Liver (tissue), 3 donors: ENCODE data around the gene NFIL3.

Experiments used
- EGR1 ChIP-seq, 2 donors: IDR thresholded peaks; 2 replicates each; pipeline ENCODE4 v1.6.1; 2016 to 2018; ENCODE audit warnings: antibody characterized with exemption in 2 of 2, low read depth in 2 of 2
- FOXA1 ChIP-seq: IDR thresholded peaks from 2 replicates; pipeline ENCODE4 v1.6.1; 2016; ENCODE audit warnings: antibody characterized with exemption
- FOXA2 ChIP-seq: IDR thresholded peaks from 2 replicates; pipeline ENCODE4 v1.6.1; 2016; ENCODE audit warnings: antibody characterized with exemption
- RAD21 ChIP-seq, 2 donors: IDR thresholded peaks; 2 replicates each; pipeline ENCODE4 v1.6.1; 2016; ENCODE audit warnings: antibody characterized with exemption in 2 of 2, mild to moderate bottlenecking in 2 of 2
- SP1 ChIP-seq: IDR thresholded peaks from 2 replicates; pipeline ENCODE4 v1.6.1; 2018; ENCODE audit warnings: antibody characterized with exemption, mild to moderate bottlenecking
- TAF1 ChIP-seq: conservative IDR thresholded peaks from 2 replicates; pipeline ENCODE4 v1.6.1; 2016; ENCODE audit warnings: antibody characterized with exemption, mild to moderate bottlenecking
- YY1 ChIP-seq: IDR thresholded peaks from 2 replicates; pipeline ENCODE4 v1.6.1; 2016; ENCODE audit warnings: antibody characterized with exemption, mild to moderate bottlenecking
- TF ChIP-seq, protein P1 (sequence below): fragments of 150-350 bp; IDR thresholded peaks from 2 replicates; pipeline ENCODE4 v1.5.1; 2017; ENCODE audit warnings: improper control_type of control experiment, low read depth, low read length; ENCODE audit not compliant: missing input control
- donor health status: healthy.
- donor health status: healthy.

DNA sequence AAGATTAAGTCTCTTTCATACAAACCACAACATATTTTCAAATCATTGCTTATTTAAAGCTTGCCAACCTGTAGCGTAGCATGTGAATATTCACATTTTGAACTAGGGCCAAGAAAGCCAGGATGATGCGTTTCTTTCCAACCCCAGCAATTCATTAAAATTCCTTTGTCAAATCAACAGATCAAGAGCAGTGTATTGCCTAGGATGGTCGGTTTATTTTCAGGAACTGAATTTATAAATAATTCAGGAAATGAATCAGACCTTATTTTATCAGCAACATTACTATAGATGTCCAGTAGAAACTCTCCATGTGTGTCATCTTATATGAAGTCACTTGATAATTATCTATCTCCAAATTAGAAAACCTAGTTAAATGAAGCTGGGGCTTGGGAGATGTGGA lies 48.7 kb downstream of the NFIL3 start:
- TF ChIP-seq, protein P1, sequence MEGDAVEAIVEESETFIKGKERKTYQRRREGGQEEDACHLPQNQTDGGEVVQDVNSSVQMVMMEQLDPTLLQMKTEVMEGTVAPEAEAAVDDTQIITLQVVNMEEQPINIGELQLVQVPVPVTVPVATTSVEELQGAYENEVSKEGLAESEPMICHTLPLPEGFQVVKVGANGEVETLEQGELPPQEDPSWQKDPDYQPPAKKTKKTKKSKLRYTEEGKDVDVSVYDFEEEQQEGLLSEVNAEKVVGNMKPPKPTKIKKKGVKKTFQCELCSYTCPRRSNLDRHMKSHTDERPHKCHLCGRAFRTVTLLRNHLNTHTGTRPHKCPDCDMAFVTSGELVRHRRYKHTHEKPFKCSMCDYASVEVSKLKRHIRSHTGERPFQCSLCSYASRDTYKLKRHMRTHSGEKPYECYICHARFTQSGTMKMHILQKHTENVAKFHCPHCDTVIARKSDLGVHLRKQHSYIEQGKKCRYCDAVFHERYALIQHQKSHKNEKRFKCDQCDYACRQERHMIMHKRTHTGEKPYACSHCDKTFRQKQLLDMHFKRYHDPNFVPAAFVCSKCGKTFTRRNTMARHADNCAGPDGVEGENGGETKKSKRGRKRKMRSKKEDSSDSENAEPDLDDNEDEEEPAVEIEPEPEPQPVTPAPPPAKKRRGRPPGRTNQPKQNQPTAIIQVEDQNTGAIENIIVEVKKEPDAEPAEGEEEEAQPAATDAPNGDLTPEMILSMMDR, result no peak
- no peak for TF ChIP-seq SP1
- TF ChIP-seq RAD21 (IDR thresholded peaks at IDR 0.05), result no peak
- TF ChIP-seq FOXA1, result no peak
- TF ChIP-seq YY1, result no peak
- TF ChIP-seq FOXA2, result no peak
- TF ChIP-seq TAF1, result no peak
- TF ChIP-seq EGR1 (IDR thresholded peaks at IDR 0.05; ENCODE audit: low read depth in 2 of 2), result no peak
